ENCODE measurements around the gene SIRT2.

DNA sequence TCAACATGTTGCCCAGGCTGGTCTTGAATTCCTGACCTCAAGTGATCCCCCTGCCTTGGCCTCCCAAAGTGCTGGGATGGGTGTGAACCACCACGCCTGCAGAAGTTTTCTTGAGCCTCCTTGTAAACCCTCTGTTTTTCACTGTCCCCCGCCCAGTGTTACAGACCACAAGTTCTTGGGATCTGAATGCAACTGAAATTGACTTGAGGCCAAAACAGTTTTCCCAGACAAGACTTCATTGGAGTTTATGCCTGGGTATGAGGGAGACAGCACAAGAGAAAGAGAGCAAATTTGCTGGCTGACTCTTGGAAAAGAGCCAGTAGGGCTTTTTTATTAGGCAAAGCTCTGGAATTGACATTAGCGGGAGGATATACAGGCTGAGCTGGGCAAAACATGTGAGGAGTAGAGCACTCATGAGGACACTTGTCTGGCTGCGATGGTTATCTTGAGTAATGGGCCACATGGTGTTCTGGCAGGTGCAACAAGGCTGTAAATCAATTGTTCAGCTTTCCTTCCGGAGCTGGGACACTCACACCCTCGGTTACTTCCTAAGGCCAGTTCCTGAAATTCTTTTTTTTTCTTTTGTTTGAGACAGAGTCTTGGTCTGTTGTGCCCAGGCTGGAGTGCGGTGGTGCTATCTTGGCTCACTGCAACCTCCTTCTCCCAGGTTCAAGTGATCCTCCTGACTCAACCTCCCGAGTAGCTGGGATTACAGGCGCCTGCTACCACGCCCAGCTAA, 36.9 kb downstream of the SIRT2 start:
- TF ChIP-seq, protein P1, sequence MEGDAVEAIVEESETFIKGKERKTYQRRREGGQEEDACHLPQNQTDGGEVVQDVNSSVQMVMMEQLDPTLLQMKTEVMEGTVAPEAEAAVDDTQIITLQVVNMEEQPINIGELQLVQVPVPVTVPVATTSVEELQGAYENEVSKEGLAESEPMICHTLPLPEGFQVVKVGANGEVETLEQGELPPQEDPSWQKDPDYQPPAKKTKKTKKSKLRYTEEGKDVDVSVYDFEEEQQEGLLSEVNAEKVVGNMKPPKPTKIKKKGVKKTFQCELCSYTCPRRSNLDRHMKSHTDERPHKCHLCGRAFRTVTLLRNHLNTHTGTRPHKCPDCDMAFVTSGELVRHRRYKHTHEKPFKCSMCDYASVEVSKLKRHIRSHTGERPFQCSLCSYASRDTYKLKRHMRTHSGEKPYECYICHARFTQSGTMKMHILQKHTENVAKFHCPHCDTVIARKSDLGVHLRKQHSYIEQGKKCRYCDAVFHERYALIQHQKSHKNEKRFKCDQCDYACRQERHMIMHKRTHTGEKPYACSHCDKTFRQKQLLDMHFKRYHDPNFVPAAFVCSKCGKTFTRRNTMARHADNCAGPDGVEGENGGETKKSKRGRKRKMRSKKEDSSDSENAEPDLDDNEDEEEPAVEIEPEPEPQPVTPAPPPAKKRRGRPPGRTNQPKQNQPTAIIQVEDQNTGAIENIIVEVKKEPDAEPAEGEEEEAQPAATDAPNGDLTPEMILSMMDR (IDR thresholded peaks at IDR 0.05) = no peak
- TF ChIP-seq POLR2A (IDR thresholded peaks at IDR 0.05) (no peak), POLR2AphosphoS5 (IDR thresholded peaks at IDR 0.05) (peak; percentile 24 to 63 (median 38))

All from breast epithelium (tissue), 3 donors.